ENCODE measurements around the gene ZBTB7C. TPM values are rescaled to one million over a fixed set of nuclear protein-coding genes. Genes with fewer than 3 reads are reported as not detected.

Gene ZBTB7C
- total and polyA plus RNA-seq, 2 of the 4 experiments (the other 2 are of a cell fraction) = not detected

GRCh38 chr18:48013162-48013561 lies 396.0 kb downstream of the ZBTB7C start:
- CTCF ChIA-PET = no interaction called here
- in situ Hi-C loops (cut with MboI; ENCODE audit: low sequenced_read_pairs) (no loop called here), intact Hi-C loops (cut with micrococcal nuclease) (loop anchor here (10.0 kb wide), 1 partner anchor 62 kb away; no protein-coding TSS in a partner anchor), dilution Hi-C loops (cut with HindIII; ENCODE audit: low sequenced_read_pairs, unreplicated experiment) (no loop called here)
- H3K36me3 ChIP-seq (ENCODE audit: control insufficient read depth, insufficient read depth, low read length) = no peaks in the 10 kb centered on the region
- no peaks in the 10 kb centered on the region for H3K4me1 ChIP-seq (ENCODE audit: control insufficient read depth, insufficient read depth, low read length)
- POLR2A ChIA-PET (ENCODE audit: unreplicated experiment) = no interaction called here
- H3K9ac ChIP-seq (ENCODE audit: low read depth, low read length) = no peak overlapping the region
- DNase-seq (no peak), ATAC-seq (ENCODE audit: low read depth) (no peak)
- no peak overlapping the region for H2BK120ac ChIP-seq (ENCODE audit: low read depth, low read length)
- no TSS peak for BruUV-seq (replicated peaks)
- no peak overlapping the region for H4K8ac ChIP-seq (ENCODE audit: low read depth in 2 of 2, low read length in 2 of 2)
- no peaks in the 10 kb centered on the region for H3K79me1 ChIP-seq (ENCODE audit: low read depth in 1 of 2, low read length in 2 of 2)
- H3K4me2 ChIP-seq (ENCODE audit: low read depth, low read length) = no peak overlapping the region
- no peak overlapping the region for H2AK9ac ChIP-seq (replicated peaks; ENCODE audit: low read depth, low read length, poor library complexity)
- no peak overlapping the region for H3K4me3 ChIP-seq (ENCODE audit: insufficient read depth, low read depth, low read length)
- 0 out of 2 replicates have a peak, but pooled peaks cover 2% of the 10 kb centered on the region for H3K9me1 ChIP-seq (ENCODE audit: insufficient read depth, low read length)
- no peak overlapping the region for H3K14ac ChIP-seq (replicated peaks; ENCODE audit: low read depth, low read length)
- no peak overlapping the region for H2BK5ac ChIP-seq (ENCODE audit: low read depth, low read length, poor library complexity, severe bottlenecking)
- no peaks in the 10 kb centered on the region for H3K9me3 ChIP-seq (ENCODE audit: control insufficient read depth, insufficient read depth, low read length)
- H2BK20ac ChIP-seq (ENCODE audit: low read depth, low read length) = no peak overlapping the region
- no peak overlapping the region for H3K56ac ChIP-seq (ENCODE audit: extremely low read depth, insufficient read depth, low read length)
- H2AFZ ChIP-seq (replicated peaks; ENCODE audit: low read length, poor library complexity) = no peak overlapping the region
- H3K23ac ChIP-seq (ENCODE audit: low read depth, low read length) = no peak overlapping the region
- no peak overlapping the region for H3K27ac ChIP-seq (ENCODE audit: insufficient read depth, low read length)
- H3K4ac ChIP-seq (ENCODE audit: low read depth, low read length) = no peak overlapping the region
- no peak overlapping the region for H2BK15ac ChIP-seq (ENCODE audit: low read depth, low read length)
- peaks cover 26% of the 10 kb centered on the region for H3K27me3 ChIP-seq (ENCODE audit: control insufficient read depth, insufficient read depth, low read length)
- no peak overlapping the region for H4K5ac ChIP-seq (ENCODE audit: low read depth, low read length)
- TF ChIP-seq RFX5 (IDR thresholded peaks at IDR 0.05; ENCODE audit: low read depth, low read length) = no peak
- no peak overlapping the region for H2AK5ac ChIP-seq (ENCODE audit: low read depth, low read length)
- WGBS, 2 experiments (ENCODE audit: extremely low coverage in 2 of 2, insufficient read length in 1 of 2) = no CpG with 5 or more reads among the region's 4 CpGs
- no peak overlapping the region for H3K18ac ChIP-seq (ENCODE audit: low read depth, low read length)
- no peaks in the 10 kb centered on the region for H4K20me1 ChIP-seq (ENCODE audit: insufficient read depth, low read length)
- no peak overlapping the region for H4K91ac ChIP-seq (ENCODE audit: insufficient read depth, low read depth, low read length)
